HG02610 (cell line): ENCODE data around the gene ACAP1.
"Not testable (repeated sequence)": the region's sequence is repeated elsewhere in the genome, so short reads cannot be mapped to it uniquely, and the experiment has no call there.

Experiments used
- ATAC-seq: cut with Tn5 transposase; IDR thresholded peaks from one replicate; pipeline ENCODE4 v1.9.1; 2021; ENCODE audit warnings: mild to moderate bottlenecking, moderate library complexity; ENCODE audit not compliant: unreplicated experiment

Gene ACAP1

GRCh38 chr17:7354262-7354843 is 18.0 kb downstream of the ACAP1 start:
- no peak for ATAC-seq

- no peak for ATAC-seq
Measured at GRCh38 chr17:7355053-7355452, 18.7 kb downstream of the ACAP1 start, which contains the start of gene TMEM95. Gene TMEM95 (plus strand): TSS chr17:7355156. CDS start chr17:7355205, 49 bp downstream.

GRCh38 chr17:7355573-7355972 is 19.2 kb downstream of the ACAP1 start:
- no peak for ATAC-seq

GRCh38 chr17:7356072-7356549 is 19.8 kb downstream of the ACAP1 start:
- ATAC-seq, result peak; percentile 45

GRCh38 chr17:7356756-7357155 is 20.4 kb downstream of the ACAP1 start:
- ATAC-seq, result no peak

GRCh38 chr17:7357381-7357780 is 21.1 kb downstream of the ACAP1 start:
- ATAC-seq, result no peak

- ATAC-seq, result no peak
Measured at GRCh38 chr17:7361906-7362305, 25.6 kb downstream of the ACAP1 start.

- ATAC-seq, result no peak
Measured at GRCh38 chr17:7363311-7363710, 27.0 kb downstream of the ACAP1 start.

GRCh38 chr17:7365963-7366362 is 29.6 kb downstream of the ACAP1 start:
- ATAC-seq, result not testable (repeated sequence)

GRCh38 chr17:7367083-7367482 is 30.8 kb downstream of the ACAP1 start:
- no peak for ATAC-seq

- ATAC-seq, result no peak
Measured at GRCh38 chr17:7367918-7368598, 31.7 kb downstream of the ACAP1 start.

GRCh38 chr17:7368599-7368994 is 32.3 kb downstream of the ACAP1 start:
- not testable (repeated sequence) for ATAC-seq

GRCh38 chr17:7369825-7370224 is 33.5 kb downstream of the ACAP1 start:
- ATAC-seq, result no peak

- no peak for ATAC-seq
Measured at GRCh38 chr17:7370853-7371252, 34.5 kb downstream of the ACAP1 start.

GRCh38 chr17:7374353-7374752 is 38.0 kb downstream of the ACAP1 start:
- ATAC-seq, result no peak

- ATAC-seq, result no peak
Measured at GRCh38 chr17:7379134-7379533, 42.8 kb downstream of the ACAP1 start.

GRCh38 chr17:7380321-7380720 is 44.0 kb downstream of the ACAP1 start:
- no peak for ATAC-seq

- no peak for ATAC-seq
Measured at GRCh38 chr17:7380855-7381683, 44.7 kb downstream of the ACAP1 start, which contains the start of gene TNK1. Gene TNK1 (plus strand): TSS chr17:7381089. CDS start chr17:7382927, 1,838 bp downstream.

- no peak for ATAC-seq
Measured at GRCh38 chr17:7382901-7383300, 46.6 kb downstream of the ACAP1 start.

GRCh38 chr17:7383371-7383741 is 47.0 kb downstream of the ACAP1 start:
- no peak for ATAC-seq

GRCh38 chr17:7383742-7384488 is 47.6 kb downstream of the ACAP1 start:
- ATAC-seq, result peak; percentile 72
